ENCODE measurements around the gene RUFY1.

Gene RUFY1

DNA sequence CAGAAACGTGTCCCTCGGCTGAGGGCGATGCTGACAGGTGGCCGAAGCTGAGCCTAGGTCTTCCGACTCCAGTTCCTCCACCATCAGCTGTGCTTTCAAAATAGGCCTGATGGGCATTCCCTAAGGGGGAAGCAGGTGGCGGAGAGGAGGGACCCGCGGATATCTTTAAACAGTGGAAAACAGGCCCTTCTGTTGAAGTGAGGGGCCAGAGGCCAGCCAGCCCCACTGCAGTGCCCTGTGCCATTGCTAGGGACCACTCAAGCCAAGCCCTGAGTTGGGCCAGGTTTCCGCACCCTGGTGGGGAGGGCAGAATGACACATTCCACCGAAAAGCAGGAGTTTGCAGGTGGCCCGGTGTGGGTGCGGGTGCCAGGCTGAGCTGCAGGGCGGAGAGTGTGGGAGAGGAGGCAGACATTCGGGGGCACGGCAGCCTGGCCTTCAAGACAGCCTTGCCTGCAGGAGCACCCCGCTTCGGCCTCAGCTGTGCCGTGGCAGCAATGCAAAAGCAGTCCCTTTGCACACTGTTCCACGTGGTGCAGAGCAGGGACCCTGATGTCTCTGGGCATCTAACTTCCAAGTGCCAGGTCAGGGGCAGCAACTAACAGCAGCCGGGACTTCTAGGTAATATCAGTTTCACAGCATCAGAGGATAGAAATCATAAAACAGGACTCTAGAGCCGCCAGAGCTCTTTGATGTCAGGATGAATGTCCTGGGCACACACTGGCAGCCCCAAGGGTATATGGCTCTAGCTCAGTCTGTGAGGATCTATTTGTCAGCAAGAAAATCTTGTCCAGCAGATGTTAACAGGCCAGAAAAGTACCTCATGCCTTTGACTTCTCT lies 55.9 kb downstream of the RUFY1 start:
- no peaks in the 10 kb centered on the region for H3K27me3 ChIP-seq (ENCODE audit: control insufficient read depth in 1 of 2, insufficient read depth in 1 of 2, low read length in 2 of 2)
- H3K4me1 ChIP-seq (ENCODE audit: control insufficient read depth, insufficient read depth, low read depth, low read length): no peaks in the 10 kb centered on the region
- H3K4me2 ChIP-seq (ENCODE audit: low read length, poor library complexity, severe bottlenecking): no peak overlapping the region
- no peak overlapping the region for H3K18ac ChIP-seq (ENCODE audit: low read depth in 1 of 2, low read length in 2 of 2)
- no peak overlapping the region for H2BK120ac ChIP-seq (ENCODE audit: low read depth, low read length)
- H3K9ac ChIP-seq (ENCODE audit: low read length): no peak overlapping the region
- H3K9me3 ChIP-seq (ENCODE audit: control insufficient read depth, low read length): no peaks in the 10 kb centered on the region
- peaks cover 70 to 80% of the 10 kb centered on the region in 2 experiments for H3K36me3 ChIP-seq (ENCODE audit: control insufficient read depth in 1 of 2, insufficient read depth in 2 of 2, low read depth in 1 of 2, low read length in 2 of 2)
- no peak overlapping the region for H3K4me3 ChIP-seq (ENCODE audit: insufficient read depth in 1 of 2, low read depth in 1 of 2, low read length in 2 of 2)
- H3K14ac ChIP-seq (ENCODE audit: low read length in 2 of 2): no peak overlapping the region
- no peak overlapping the region for H2AK5ac ChIP-seq (ENCODE audit: low read length, severe bottlenecking)
- H2BK15ac ChIP-seq (ENCODE audit: low read depth, poor library complexity, severe bottlenecking): no peak overlapping the region
- peak overlapping the region; percentile 9 for H4K8ac ChIP-seq (ENCODE audit: low read length)
- WGBS: 95% methylated on average over 21 of the region's 21 CpGs
- H2BK5ac ChIP-seq (ENCODE audit: low read depth, low read length, poor library complexity, severe bottlenecking): no peak overlapping the region
- no peak overlapping the region for H3K27ac ChIP-seq (ENCODE audit: low read length, poor library complexity, severe bottlenecking)
- no peak overlapping the region for H2BK12ac ChIP-seq (ENCODE audit: low read length in 2 of 2)
- peak overlapping the region; percentile 72 for H4K91ac ChIP-seq (ENCODE audit: low read length)
- H2AFZ ChIP-seq (ENCODE audit: low read depth, low read length): no peak overlapping the region
- no peak overlapping the region for H3K23ac ChIP-seq (ENCODE audit: low read length in 2 of 2)
- H3K4ac ChIP-seq (ENCODE audit: low read depth in 1 of 2, low read length in 2 of 2): no peak overlapping the region
- DNase-seq: no peak
- peaks cover 5% of the 10 kb centered on the region for H3K79me1 ChIP-seq (replicated peaks; ENCODE audit: low read length, poor library complexity, severe bottlenecking)

DNA sequence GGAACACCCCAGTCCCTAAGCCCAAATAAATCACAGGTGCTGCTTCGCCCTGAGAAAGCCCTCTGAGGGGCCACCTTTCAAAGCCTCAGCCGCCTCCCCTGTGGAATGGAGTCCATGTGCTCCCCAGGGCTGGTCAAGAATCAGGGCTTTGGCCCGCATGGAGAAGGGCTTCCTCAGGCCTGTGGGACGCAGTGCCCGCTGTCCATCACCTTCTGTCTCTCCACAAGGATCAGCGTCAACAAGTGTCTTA lies 56.5 kb downstream of the RUFY1 start:
- H3K79me1 ChIP-seq (replicated peaks; ENCODE audit: low read length, poor library complexity, severe bottlenecking): peaks cover 5% of the 10 kb centered on the region
- no peak overlapping the region for H2BK5ac ChIP-seq (ENCODE audit: low read depth, low read length, poor library complexity, severe bottlenecking)
- WGBS: 92% methylated on average over 6 of the region's 6 CpGs
- H3K27ac ChIP-seq (ENCODE audit: low read length, poor library complexity, severe bottlenecking): no peak overlapping the region
- no peak overlapping the region for H3K14ac ChIP-seq (ENCODE audit: low read length in 2 of 2)
- H2BK12ac ChIP-seq (ENCODE audit: low read length in 2 of 2): peak overlapping the region in 1 of 2 experiments; percentile 31
- no peak overlapping the region for H3K18ac ChIP-seq (ENCODE audit: low read depth in 1 of 2, low read length in 2 of 2)
- H3K4me1 ChIP-seq (ENCODE audit: control insufficient read depth, insufficient read depth, low read depth, low read length): no peaks in the 10 kb centered on the region
- peaks cover 71 to 83% of the 10 kb centered on the region in 2 experiments for H3K36me3 ChIP-seq (ENCODE audit: control insufficient read depth in 1 of 2, insufficient read depth in 2 of 2, low read depth in 1 of 2, low read length in 2 of 2)
- no peaks in the 10 kb centered on the region for H3K27me3 ChIP-seq (ENCODE audit: control insufficient read depth in 1 of 2, insufficient read depth in 1 of 2, low read length in 2 of 2)
- no peak overlapping the region for H2AFZ ChIP-seq (ENCODE audit: low read depth, low read length)
- no peak overlapping the region for H2AK5ac ChIP-seq (ENCODE audit: low read length, severe bottlenecking)
- H2BK15ac ChIP-seq (ENCODE audit: low read depth, poor library complexity, severe bottlenecking): no peak overlapping the region
- H4K8ac ChIP-seq (ENCODE audit: low read length): peak overlapping the region; percentile 31
- no peaks in the 10 kb centered on the region for H3K9me3 ChIP-seq (ENCODE audit: control insufficient read depth, low read length)
- H2BK120ac ChIP-seq (ENCODE audit: low read depth, low read length): no peak overlapping the region
- H3K4me2 ChIP-seq (ENCODE audit: low read length, poor library complexity, severe bottlenecking): no peak overlapping the region
- no peak for DNase-seq
- no peak overlapping the region for H3K4me3 ChIP-seq (ENCODE audit: insufficient read depth in 1 of 2, low read depth in 1 of 2, low read length in 2 of 2)
- H3K9ac ChIP-seq (ENCODE audit: low read length): no peak overlapping the region
- H3K23ac ChIP-seq (ENCODE audit: low read length in 2 of 2): no peak overlapping the region
- H3K4ac ChIP-seq (ENCODE audit: low read depth in 1 of 2, low read length in 2 of 2): no peak overlapping the region
- no peak overlapping the region for H4K91ac ChIP-seq (ENCODE audit: low read length)

DNA sequence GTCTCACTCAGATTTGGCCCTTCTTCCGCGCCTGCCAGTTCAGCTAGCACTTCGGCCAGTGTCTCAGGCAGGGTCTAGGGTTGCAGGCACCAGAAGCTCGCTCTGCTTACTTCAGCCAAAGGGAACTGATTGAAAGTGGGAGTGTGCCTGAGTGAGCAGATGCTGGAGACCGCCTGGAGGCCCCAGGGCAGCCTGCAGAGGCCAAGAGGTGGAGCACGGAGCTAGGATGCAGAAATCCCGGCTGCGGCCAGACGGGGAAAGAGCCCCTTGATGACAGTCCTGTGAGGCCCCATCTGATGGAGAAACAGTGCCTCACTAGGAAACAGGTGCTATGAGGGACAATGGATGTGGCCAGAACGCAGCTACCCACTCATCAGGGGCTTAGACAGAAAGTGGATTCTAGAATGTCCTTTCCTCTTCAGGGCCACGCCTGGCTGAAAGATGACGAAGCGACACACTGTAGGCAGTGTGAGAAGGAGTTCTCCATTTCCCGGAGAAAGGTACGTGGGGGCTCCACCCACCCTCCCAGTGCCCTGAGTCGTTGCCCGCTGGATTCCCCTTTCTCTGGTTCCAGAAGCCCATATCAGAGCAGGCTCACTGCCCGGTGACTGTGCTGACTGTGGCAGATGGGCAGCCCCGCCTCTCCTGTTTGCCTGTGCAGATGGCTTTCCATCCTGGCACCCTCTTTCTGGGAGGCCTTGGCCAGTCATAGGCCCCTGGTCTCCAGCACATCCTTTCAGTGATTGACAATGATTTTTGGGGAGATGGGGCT lies 57.0 kb downstream of the RUFY1 start:
- H3K4ac ChIP-seq (ENCODE audit: low read depth in 1 of 2, low read length in 2 of 2): no peak overlapping the region
- H2BK5ac ChIP-seq (ENCODE audit: low read depth, low read length, poor library complexity, severe bottlenecking): no peak overlapping the region
- no peak overlapping the region for H3K23ac ChIP-seq (ENCODE audit: low read length in 2 of 2)
- WGBS: 86% methylated on average over 19 of the region's 19 CpGs
- no peak overlapping the region for H2BK120ac ChIP-seq (ENCODE audit: low read depth, low read length)
- peak overlapping the region; percentile 31 for H4K8ac ChIP-seq (ENCODE audit: low read length)
- peaks cover 69 to 80% of the 10 kb centered on the region in 2 experiments for H3K36me3 ChIP-seq (ENCODE audit: control insufficient read depth in 1 of 2, insufficient read depth in 2 of 2, low read depth in 1 of 2, low read length in 2 of 2)
- no peak for DNase-seq
- H3K18ac ChIP-seq (ENCODE audit: low read depth in 1 of 2, low read length in 2 of 2): no peak overlapping the region
- no peak overlapping the region for H3K27ac ChIP-seq (ENCODE audit: low read length, poor library complexity, severe bottlenecking)
- peaks cover 5% of the 10 kb centered on the region for H3K79me1 ChIP-seq (replicated peaks; ENCODE audit: low read length, poor library complexity, severe bottlenecking)
- no peak overlapping the region for H3K4me3 ChIP-seq (ENCODE audit: insufficient read depth in 1 of 2, low read depth in 1 of 2, low read length in 2 of 2)
- H2BK15ac ChIP-seq (ENCODE audit: low read depth, poor library complexity, severe bottlenecking): no peak overlapping the region
- H3K9ac ChIP-seq (ENCODE audit: low read length): no peak overlapping the region
- no peak overlapping the region for H2BK12ac ChIP-seq (ENCODE audit: low read length in 2 of 2)
- no peaks in the 10 kb centered on the region for H3K9me3 ChIP-seq (ENCODE audit: control insufficient read depth, low read length)
- no peaks in the 10 kb centered on the region for H3K4me1 ChIP-seq (ENCODE audit: control insufficient read depth, insufficient read depth, low read depth, low read length)
- H3K14ac ChIP-seq (ENCODE audit: low read length in 2 of 2): no peak overlapping the region
- H2AFZ ChIP-seq (ENCODE audit: low read depth, low read length): no peak overlapping the region
- no peak overlapping the region for H3K4me2 ChIP-seq (ENCODE audit: low read length, poor library complexity, severe bottlenecking)
- H3K27me3 ChIP-seq (ENCODE audit: control insufficient read depth in 1 of 2, insufficient read depth in 1 of 2, low read length in 2 of 2): no peaks in the 10 kb centered on the region
- no peak overlapping the region for H2AK5ac ChIP-seq (ENCODE audit: low read length, severe bottlenecking)
- no peak overlapping the region for H4K91ac ChIP-seq (ENCODE audit: low read length)

DNA sequence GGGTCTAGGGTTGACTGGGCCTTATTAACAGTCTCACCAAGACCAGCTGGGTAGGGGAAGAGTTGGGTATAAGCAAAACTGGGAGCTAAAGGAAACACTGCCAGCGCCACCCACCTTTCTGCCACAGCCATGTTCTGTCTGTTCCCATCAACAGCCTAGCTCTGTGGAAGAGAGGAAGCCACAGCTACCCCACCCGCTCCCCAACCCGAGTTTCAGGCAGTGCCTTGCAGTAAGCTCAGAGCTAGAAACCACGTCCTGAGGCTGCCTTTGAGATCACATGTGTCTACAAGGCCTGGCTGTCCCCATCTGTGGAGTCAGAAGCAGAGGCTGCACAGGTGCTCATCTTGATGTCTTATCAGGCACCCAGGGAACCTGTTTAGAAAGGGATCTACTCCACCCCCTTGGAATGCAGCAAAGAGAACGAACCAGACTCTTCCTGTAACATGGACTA lies 57.8 kb downstream of the RUFY1 start:
- no peak overlapping the region for H3K23ac ChIP-seq (ENCODE audit: low read length in 2 of 2)
- no peaks in the 10 kb centered on the region for H3K4me1 ChIP-seq (ENCODE audit: control insufficient read depth, insufficient read depth, low read depth, low read length)
- H3K4ac ChIP-seq (ENCODE audit: low read depth in 1 of 2, low read length in 2 of 2): no peak overlapping the region
- no peak overlapping the region for H2BK12ac ChIP-seq (ENCODE audit: low read length in 2 of 2)
- H3K27me3 ChIP-seq (ENCODE audit: control insufficient read depth in 1 of 2, insufficient read depth in 1 of 2, low read length in 2 of 2): no peaks in the 10 kb centered on the region
- peaks cover 70 to 82% of the 10 kb centered on the region in 2 experiments for H3K36me3 ChIP-seq (ENCODE audit: control insufficient read depth in 1 of 2, insufficient read depth in 2 of 2, low read depth in 1 of 2, low read length in 2 of 2)
- no peak overlapping the region for H3K4me3 ChIP-seq (ENCODE audit: insufficient read depth in 1 of 2, low read depth in 1 of 2, low read length in 2 of 2)
- no peak overlapping the region for H3K14ac ChIP-seq (ENCODE audit: low read length in 2 of 2)
- no peak overlapping the region for H2BK5ac ChIP-seq (ENCODE audit: low read depth, low read length, poor library complexity, severe bottlenecking)
- DNase-seq: no peak
- H3K9ac ChIP-seq (ENCODE audit: low read length): no peak overlapping the region
- no peak overlapping the region for H2BK15ac ChIP-seq (ENCODE audit: low read depth, poor library complexity, severe bottlenecking)
- H2AK5ac ChIP-seq (ENCODE audit: low read length, severe bottlenecking): no peak overlapping the region
- no peak overlapping the region for H3K27ac ChIP-seq (ENCODE audit: low read length, poor library complexity, severe bottlenecking)
- 77% methylated on average over 5 of the region's 5 CpGs for WGBS
- H3K18ac ChIP-seq (ENCODE audit: low read depth in 1 of 2, low read length in 2 of 2): no peak overlapping the region
- no peak overlapping the region for H2AFZ ChIP-seq (ENCODE audit: low read depth, low read length)
- H3K9me3 ChIP-seq (ENCODE audit: control insufficient read depth, low read length): no peaks in the 10 kb centered on the region
- H4K8ac ChIP-seq (ENCODE audit: low read length): no peak overlapping the region
- no peak overlapping the region for H4K91ac ChIP-seq (ENCODE audit: low read length)
- H3K79me1 ChIP-seq (replicated peaks; ENCODE audit: low read length, poor library complexity, severe bottlenecking): peaks cover 3% of the 10 kb centered on the region
- H2BK120ac ChIP-seq (ENCODE audit: low read depth, low read length): no peak overlapping the region
- H3K4me2 ChIP-seq (ENCODE audit: low read length, poor library complexity, severe bottlenecking): no peak overlapping the region
